ENCODE measurements around the gene VEPH1.

GRCh38 chr3:157394411-157394810 is 108.8 kb downstream of the VEPH1 start:
- TF ChIP-seq CTCF (conservative IDR thresholded peaks at IDR 0.05; ENCODE audit: low read depth, low read length) (no peak), EZH2 (IDR thresholded peaks at IDR 0.05; ENCODE audit: borderline replicate concordance, low read depth, low read length, poor library complexity, severe bottlenecking) (no peak)

Measured in A673 (cell line).